Hepatocyte (in vitro differentiated cells): ENCODE results near the gene OR10A2.

Experiments used
- EZH2 ChIP-seq: fragments of 200-600 bp; sonication (generic); IDR thresholded peaks from 2 replicates; pipeline ENCODE4 v1.6.1; 2016; ENCODE audit warnings: antibody characterized with exemption, mild to moderate bottlenecking, borderline replicate concordance
- TF ChIP-seq, protein P1 (sequence below): fragments of 200-600 bp; sonication (generic); IDR thresholded peaks from 2 replicates; pipeline ENCODE4 v1.5.1; 2016; ENCODE audit warnings: antibody characterized with exemption, mild to moderate bottlenecking; ENCODE audit not compliant: poor library complexity

DNA sequence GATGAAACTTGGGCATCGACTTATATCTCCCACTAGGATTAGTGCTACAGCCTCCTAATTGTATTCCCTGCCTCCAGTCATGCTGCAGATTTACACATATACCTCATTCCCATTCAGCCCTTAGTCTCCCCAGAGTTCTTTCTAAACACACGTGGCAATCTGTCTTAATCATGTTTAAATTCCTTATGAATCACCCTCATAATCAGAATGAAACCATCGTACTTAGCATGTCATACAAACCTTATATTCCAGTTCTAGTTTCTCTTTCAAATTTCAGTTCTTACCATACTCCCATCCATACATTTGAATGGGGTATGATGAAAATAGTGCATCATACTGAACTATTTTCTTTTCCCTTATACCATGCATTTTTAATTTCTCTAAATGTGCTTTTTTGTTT, 6.0 kb upstream of the OR10A2 start:
- TF ChIP-seq, protein P1, sequence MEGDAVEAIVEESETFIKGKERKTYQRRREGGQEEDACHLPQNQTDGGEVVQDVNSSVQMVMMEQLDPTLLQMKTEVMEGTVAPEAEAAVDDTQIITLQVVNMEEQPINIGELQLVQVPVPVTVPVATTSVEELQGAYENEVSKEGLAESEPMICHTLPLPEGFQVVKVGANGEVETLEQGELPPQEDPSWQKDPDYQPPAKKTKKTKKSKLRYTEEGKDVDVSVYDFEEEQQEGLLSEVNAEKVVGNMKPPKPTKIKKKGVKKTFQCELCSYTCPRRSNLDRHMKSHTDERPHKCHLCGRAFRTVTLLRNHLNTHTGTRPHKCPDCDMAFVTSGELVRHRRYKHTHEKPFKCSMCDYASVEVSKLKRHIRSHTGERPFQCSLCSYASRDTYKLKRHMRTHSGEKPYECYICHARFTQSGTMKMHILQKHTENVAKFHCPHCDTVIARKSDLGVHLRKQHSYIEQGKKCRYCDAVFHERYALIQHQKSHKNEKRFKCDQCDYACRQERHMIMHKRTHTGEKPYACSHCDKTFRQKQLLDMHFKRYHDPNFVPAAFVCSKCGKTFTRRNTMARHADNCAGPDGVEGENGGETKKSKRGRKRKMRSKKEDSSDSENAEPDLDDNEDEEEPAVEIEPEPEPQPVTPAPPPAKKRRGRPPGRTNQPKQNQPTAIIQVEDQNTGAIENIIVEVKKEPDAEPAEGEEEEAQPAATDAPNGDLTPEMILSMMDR = no peak
- no peak for TF ChIP-seq EZH2
